Right cardiac atrium (tissue), 5 donors: ENCODE data around the gene CBX8. TPM values are rescaled to one million over a fixed set of nuclear protein-coding genes. Genes with fewer than 3 reads are reported as not detected.
"Not testable (repeated sequence)": the region's sequence is repeated elsewhere in the genome, so short reads cannot be mapped to it uniquely, and the experiment has no call there.

Source experiments
- ATAC-seq, 2 donors: fragments of 200-7000 bp; cut with Tn5 transposase; one replicate each; pipeline versions ENCODE4 v1.8.0 to v1.9.1; 2020; ENCODE audit warnings: moderate library complexity in 2 of 2, mild to moderate bottlenecking in 1 of 2
- DNase-seq, 3 donors: peaks; one replicate each; pipeline ENCODE4 v3.0.0-alpha.2; 2020
- H3K27ac ChIP-seq: one replicate; pipeline ENCODE4 v1.5.1; 2013; ENCODE audit warnings: mild to moderate bottlenecking, low read length, control low read depth, moderate library complexity
- H3K27me3 ChIP-seq: one replicate; pipeline ENCODE4 v1.6.1; 2013; ENCODE audit not compliant: control insufficient read depth, insufficient read depth
- H3K4me1 ChIP-seq: one replicate; pipeline ENCODE4 v1.6.1; 2013; ENCODE audit warnings: low read length; ENCODE audit not compliant: control insufficient read depth, insufficient read depth
- H3K4me3 ChIP-seq: one replicate; pipeline ENCODE4 v1.5.1; 2013; ENCODE audit warnings: low read length, control low read depth
- H3K9me3 ChIP-seq: one replicate; pipeline ENCODE4 v1.6.1; 2013; ENCODE audit warnings: low read length; ENCODE audit not compliant: control insufficient read depth
- WGBS: extraction: QIAGEN DNeasy Blood & Tissue Kit; methylation state at CpG from one replicate; pipeline ENCODE4 v1.1.7; 2013; 5-methylcytosine and 5-hydroxymethylcytosine counted together
- intact Hi-C, 4 donors: fragments of 100-400 bp; cut with DNase I; formaldehyde crosslinking; loops; one replicate each; pipeline versions ENCODE4 v1.11.0 to v1.14.0; 2022 to 2023
- polyA plus RNA-seq: library from polyadenylated mRNA; stranded (reverse); fragments of 200-250 nt; gene quantifications from one replicate; pipeline ENCODE4 v1.2.3, GENCODE V29; 2013
- total RNA-seq, 4 donors: library from RNA; stranded (reverse); fragmentation: NEBNext Ultra II Directional; extraction: Animal tissue kit (Norgen Biotek cat#: 25700); gene quantifications; one replicate each; pipeline ENCODE4 v1.2.1, GENCODE V29; 2021
- donor health status: healthy with polysubstance abuse.
- donor health status: DM: no; HTN: yes; CAD: no.
- donor health status: DM: no; HTN: no; CAD: no.
- donor health status: DM: no; HTN: yes; CAD: no; lungs with severe emphysema.
- donor health status: DM: yes; HTN: yes; CAD: no.

CBX8 gene
- total and polyA plus RNA-seq, 5 donors, result 2.4 to 7.3 (median 4.7) TPM

DNA sequence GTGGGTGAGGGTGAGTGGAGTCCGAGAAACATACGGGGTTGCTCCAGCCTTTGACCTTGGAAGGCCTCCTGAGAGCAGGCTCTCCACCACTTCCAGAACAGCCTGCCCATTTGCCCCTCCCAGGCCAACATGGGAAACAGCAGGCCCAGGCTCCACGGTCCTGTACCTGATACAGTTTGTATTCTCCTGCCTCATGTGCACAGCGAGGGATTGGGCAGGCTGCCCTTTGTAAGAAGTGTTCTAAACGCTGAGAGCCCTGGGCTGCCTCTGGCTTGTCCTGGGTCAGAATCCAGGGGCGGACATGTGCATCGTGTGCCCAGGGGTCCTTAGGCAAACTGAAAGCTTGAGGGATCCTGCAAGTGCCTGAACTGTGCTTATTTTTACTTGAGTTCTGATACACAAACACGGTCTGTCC lies 22.3 kb downstream of the CBX8 start:
- 87% methylated on average over 8 of the region's 8 CpGs for WGBS
- no peaks in the 10 kb centered on the region for H3K9me3 ChIP-seq
- H3K27me3 ChIP-seq, result no peaks in the 10 kb centered on the region
- no peak for DNase-seq
- H3K27ac ChIP-seq, result no peak overlapping the region
- no peaks in the 10 kb centered on the region for H3K4me1 ChIP-seq
- ATAC-seq, result no peak
- no peak overlapping the region for H3K4me3 ChIP-seq
- intact Hi-C loops, result no loop called here

- H3K4me3 ChIP-seq, DNase-seq, H3K9me3 ChIP-seq, H3K4me1 ChIP-seq, H3K27me3 ChIP-seq, H3K27ac ChIP-seq, ATAC-seq, intact Hi-C loops: not testable (repeated sequence)
- 86% methylated on average over 9 of the region's 9 CpGs for WGBS
Measured at GRCh38 chr17:79772726-79773125, 24.2 kb downstream of the CBX8 start.

DNA sequence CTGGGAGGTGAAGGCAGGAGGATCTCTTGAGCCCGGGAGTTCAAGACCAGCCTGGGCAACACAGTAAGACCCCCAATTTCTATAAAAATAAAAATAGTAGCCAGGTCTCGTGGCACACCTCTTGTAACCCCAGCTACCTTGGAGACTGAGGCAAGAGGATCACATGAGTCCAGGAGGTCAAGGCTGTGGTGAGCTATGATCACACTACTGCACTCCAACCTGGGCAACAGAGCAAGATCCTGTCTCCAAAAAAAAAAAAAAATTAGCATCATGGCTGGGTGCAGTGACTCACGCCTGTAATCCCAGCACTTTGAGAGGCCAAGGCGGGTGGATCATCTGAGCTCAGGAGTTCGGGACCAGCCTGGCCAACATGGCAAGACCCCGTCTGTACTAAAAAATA lies 25.6 kb downstream of the CBX8 start:
- DNase-seq (no peak), ATAC-seq (no peak)
- Histone ChIP-seq H3K27ac (no peak overlapping the region), H3K4me1 (no peaks in the 10 kb centered on the region), H3K9me3 (no peaks in the 10 kb centered on the region), H3K27me3 (no peaks in the 10 kb centered on the region), H3K4me3 (no peak overlapping the region)
- intact Hi-C loops, result no loop called here
- 96% methylated on average over 6 of the region's 6 CpGs for WGBS

DNA sequence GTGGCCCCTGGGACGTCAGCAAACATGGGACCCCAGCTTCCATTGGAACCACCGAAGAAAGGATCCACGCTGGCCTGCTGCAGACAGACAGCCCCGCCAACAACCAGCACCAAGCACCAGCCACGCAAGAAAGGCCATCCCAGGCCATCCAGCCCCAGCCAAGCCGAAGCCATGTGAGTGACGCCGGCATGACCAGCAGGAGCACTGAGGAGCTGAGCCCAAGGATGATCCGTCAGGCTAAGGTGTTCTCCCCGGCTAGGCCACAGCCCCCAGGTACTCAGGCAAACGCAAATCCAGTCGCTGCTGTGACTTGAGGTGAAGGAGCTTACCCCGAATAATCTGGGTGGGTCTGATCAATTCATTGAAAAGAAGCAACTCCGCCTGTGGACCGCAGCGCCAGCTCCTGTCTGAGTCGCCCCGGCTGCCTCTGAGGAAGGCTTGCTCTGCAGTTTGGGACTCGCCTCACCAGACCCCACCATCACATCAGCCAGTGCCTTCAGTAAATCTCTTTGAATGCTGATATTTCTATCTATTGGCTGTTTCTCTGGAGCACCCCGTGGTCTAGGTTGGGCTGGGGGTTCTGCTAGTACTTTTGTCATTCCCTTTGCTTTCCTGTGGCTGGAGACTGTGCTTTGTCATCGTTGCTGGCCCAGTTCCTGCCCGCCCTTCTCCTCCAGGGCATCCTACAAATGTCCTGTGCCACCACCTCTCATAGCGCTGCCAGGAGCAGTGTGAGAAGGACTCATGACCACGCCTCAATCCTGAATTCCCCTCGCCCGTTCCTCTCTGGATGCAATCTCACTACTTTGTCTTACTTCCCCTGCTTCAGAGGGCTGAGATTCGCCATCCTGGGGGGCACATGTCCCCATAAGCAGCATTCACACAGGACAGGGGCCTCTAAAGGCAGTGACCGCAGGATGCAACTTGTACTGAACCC lies 27.0 kb downstream of the CBX8 start:
- DNase-seq, result no peak
- Histone ChIP-seq H3K4me3 (no peak overlapping the region), H3K4me1 (no peaks in the 10 kb centered on the region), H3K27ac (no peak overlapping the region), H3K27me3 (no peaks in the 10 kb centered on the region), H3K9me3 (no peaks in the 10 kb centered on the region)
- peak in 1 of 2 donors; percentile 38 for ATAC-seq
- intact Hi-C loops, result no loop called here
- WGBS, result 87% methylated on average over 28 of the region's 28 CpGs

DNA sequence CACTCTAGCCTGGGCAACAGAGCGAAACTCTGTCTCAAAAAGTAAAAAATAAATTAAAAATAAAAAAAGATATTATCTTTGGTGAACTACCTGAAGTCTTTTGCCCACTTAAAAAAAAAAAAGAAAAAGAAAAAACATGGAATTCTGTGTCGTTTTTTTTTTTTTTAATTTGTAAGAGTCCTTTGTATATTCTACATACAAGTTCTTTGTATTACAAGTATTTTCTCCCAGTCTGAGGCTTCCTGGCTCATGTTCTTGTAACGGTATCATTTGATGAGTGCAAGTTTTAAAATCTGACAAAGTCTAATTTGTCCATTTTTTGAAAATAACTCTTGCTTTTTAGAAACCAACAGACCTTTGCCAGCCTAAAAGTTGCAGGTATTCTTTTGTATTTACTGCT lies 31.2 kb downstream of the CBX8 start:
- Histone ChIP-seq H3K27me3 (no peaks in the 10 kb centered on the region), H3K4me3 (no peak overlapping the region), H3K9me3 (no peaks in the 10 kb centered on the region), H3K4me1 (no peaks in the 10 kb centered on the region), H3K27ac (no peak overlapping the region)
- intact Hi-C loops, result no loop called here
- WGBS, result 75% methylated on average over 3 of the region's 3 CpGs
- ATAC-seq (no peak), DNase-seq (no peak)

GRCh38 chr17:79761894-79762589 lies 34.8 kb downstream of the CBX8 start:
- intact Hi-C loops, result no loop called here

DNA sequence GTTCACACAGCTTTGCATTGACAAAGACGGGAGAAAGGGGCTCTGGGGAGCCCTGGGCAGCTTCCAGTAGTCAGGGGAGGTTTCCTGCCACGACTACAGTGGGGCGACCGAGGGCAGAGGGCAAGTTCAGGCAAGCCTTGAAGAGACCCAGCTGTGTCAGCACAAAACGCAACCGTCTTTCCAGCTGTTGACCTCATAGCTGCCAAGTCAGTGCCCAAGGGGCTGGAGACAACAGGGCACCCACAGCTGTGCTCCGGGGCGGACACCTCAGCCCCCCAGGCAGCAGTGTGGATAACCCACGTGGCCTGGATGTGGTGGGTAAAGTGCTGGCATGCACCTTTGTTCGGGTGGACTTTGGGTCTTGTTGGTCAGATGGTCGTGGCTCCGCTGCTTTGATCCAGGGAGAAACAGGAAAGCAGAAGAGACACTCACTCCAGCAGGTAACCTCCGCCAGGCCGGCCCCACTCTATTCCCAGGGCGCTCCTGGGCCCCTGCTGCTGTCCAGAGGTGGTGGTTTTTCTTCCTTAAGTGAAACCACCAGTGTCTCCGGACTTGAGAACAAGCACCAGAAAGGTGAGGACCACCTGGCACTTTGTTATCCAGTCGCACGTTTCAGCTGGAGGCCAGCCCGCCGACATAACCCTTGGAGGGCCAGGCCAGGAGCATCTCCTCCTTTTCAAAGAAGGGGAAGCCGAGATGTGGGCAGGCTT lies 36.5 kb downstream of the CBX8 start:
- ATAC-seq, result no peak
- DNase-seq, result no peak
- intact Hi-C loops, result no loop called here
- H3K9me3 ChIP-seq, result no peaks in the 10 kb centered on the region
- H3K27me3 ChIP-seq, result no peaks in the 10 kb centered on the region
- H3K4me1 ChIP-seq, result no peaks in the 10 kb centered on the region
- no peak overlapping the region for H3K4me3 ChIP-seq
- no peak overlapping the region for H3K27ac ChIP-seq
- 80% methylated on average over 21 of the region's 21 CpGs for WGBS

More at GRCh38 chr17:79761894-79762589, 34.8 kb downstream of the CBX8 start:
- DNase-seq (no peak), ATAC-seq (no peak)
- H3K9me3 ChIP-seq, result no peaks in the 10 kb centered on the region
- no peaks in the 10 kb centered on the region for H3K27me3 ChIP-seq
- H3K4me1 ChIP-seq, result no peaks in the 10 kb centered on the region
- no peak overlapping the region for H3K27ac ChIP-seq
- 81% methylated on average over 19 of the region's 19 CpGs for WGBS
- no peak overlapping the region for H3K4me3 ChIP-seq

- intact Hi-C loops, result no loop called here
- H3K27me3 ChIP-seq, result no peaks in the 10 kb centered on the region
- no peak for DNase-seq
- H3K4me3 ChIP-seq, result no peak overlapping the region
- no peaks in the 10 kb centered on the region for H3K4me1 ChIP-seq
- ATAC-seq, result no peak
- WGBS, result 89% methylated on average over 6 of the region's 6 CpGs
- H3K9me3 ChIP-seq, result no peaks in the 10 kb centered on the region
- no peak overlapping the region for H3K27ac ChIP-seq
Measured at GRCh38 chr17:79758271-79758670, 38.6 kb downstream of the CBX8 start.

- Histone ChIP-seq H3K4me1 (no peaks in the 10 kb centered on the region), H3K9me3 (no peaks in the 10 kb centered on the region), H3K4me3 (no peak overlapping the region), H3K27ac (no peak overlapping the region), H3K27me3 (no peaks in the 10 kb centered on the region)
- no peak for DNase-seq
- WGBS, result 95% methylated on average over 15 of the region's 15 CpGs
- ATAC-seq, result no peak
- intact Hi-C loops, result no loop called here
Measured at GRCh38 chr17:79757140-79757745, 39.6 kb downstream of the CBX8 start.

- WGBS, result 87% methylated on average over 14 of the region's 14 CpGs
- Histone ChIP-seq H3K27me3 (no peaks in the 10 kb centered on the region), H3K27ac (no peak overlapping the region), H3K4me1 (no peaks in the 10 kb centered on the region), H3K9me3 (no peaks in the 10 kb centered on the region), H3K4me3 (no peak overlapping the region)
- DNase-seq (no peak), ATAC-seq (no peak)
- intact Hi-C loops, result no loop called here
Measured at GRCh38 chr17:79755591-79755990, 41.3 kb downstream of the CBX8 start.
